HG03521 (cell line): Measurements from ENCODE around the gene RAC3.
"Not testable (repeated sequence)": the region's sequence is repeated elsewhere in the genome, so short reads cannot be mapped to it uniquely, and the experiment has no call there.

Experiments used
- ATAC-seq: cut with Tn5 transposase; IDR thresholded peaks from one replicate; pipeline ENCODE4 v1.9.1; 2021; ENCODE audit warnings: mild to moderate bottlenecking, moderate library complexity; ENCODE audit not compliant: unreplicated experiment

The RAC3 gene

DNA sequence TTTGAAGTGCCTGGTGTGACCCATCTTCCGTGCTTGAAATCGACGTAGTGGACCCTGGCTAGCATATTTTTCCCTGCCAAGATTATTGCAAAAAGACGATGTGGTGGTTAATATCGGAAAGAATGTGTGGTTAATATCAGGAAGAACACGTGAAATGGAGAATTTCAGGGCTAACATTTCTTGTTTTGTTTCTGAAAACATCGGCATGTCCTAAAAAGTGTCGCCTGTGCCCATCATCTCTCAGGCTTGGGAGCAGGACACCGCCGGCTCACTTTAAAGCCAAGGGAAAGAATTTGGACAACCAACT, 6.4 kb downstream of the RAC3 start:
- ATAC-seq, result no peak

DNA sequence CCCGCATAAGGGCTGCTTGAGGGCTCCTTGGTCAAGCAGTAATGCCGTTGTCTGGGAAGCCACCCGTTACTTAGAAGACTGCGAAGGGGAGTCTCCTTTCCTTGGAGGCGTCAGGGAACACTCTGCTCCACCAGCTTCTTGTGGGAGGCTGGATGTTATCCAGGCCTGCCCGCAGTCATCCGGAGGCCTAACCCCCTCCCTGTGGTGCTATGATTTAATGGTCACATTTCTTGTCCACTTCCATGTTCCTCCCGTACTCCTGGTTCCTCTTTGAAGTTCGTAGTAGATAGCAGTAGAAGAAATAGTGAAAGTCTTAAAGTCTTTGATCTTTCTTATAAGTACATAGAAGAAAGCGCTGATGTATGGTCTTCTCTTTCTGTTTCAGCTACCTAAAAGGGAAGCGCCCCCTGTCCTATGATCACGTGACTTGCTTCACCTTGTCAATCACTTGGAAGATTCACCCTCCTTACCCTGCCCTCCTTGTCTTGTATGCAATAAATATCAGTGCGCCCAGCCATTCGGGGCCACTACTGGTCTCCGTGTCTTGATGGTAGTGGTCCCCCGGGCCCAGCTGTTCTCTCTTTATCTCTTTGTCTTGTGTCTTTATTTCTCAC, 7.4 kb downstream of the RAC3 start:
- not testable (repeated sequence) for ATAC-seq

DNA sequence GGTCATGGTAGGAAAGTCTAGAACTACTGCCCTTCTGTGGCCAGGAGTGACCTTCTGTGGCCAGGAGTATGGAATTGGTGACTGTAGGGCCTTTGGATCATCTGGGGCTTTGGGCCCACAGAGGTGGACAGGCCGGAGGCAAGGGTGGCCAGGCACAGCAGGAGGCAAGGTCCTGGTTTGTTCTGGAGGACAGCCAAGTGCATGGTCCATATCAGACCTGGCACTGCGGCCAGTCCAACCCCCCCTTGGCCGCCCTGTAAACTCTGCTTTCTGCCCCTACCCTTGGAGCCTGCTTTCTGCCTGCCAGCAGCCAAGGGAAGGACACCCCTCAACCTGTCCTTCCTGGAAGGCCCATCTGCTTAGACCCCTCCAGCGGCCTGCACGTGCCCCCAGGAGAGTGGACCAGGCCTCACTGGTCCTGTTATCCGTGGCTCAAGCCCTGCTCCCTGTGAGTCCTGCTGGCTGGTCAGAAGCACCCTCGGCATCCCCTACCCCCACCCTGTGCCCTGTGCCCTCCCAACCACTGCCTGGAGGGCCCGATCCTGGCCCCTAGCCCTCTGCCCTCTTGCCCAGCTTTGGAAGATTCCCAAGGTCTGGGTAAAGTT, 8.3 kb downstream of the RAC3 start:
- no peak for ATAC-seq

DNA sequence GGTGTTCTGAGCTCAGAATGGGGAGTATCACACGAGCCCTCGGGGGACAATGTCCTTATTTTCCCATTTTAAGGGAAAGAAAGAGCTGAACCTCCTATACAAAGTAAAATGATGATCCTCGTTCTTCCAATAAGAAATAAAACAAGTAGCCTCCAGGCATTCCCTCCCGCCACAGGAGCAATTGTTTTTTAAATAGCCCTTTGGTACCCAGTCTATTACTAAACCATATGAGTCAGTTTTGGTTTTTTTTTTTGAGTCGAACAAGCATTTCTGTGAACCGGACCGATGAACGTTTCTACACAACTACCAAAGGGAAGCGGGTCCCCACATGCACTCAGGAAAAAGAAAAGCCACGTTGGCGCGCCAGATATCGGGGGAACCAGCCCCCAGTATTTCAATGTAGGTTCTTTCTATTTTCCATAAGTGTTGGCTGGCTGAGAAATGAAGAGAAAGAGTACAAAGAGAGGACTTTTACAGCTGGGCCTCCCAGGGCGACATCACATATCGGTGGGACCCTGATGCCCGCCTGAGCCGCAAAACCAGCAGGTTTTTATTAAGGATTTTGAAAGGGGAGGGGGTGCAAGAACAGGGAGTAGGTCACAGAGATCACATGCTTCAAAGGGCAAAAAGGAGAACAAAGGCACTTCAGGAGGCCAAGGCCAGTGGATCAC, 9.8 kb downstream of the RAC3 start:
- no peak for ATAC-seq

DNA sequence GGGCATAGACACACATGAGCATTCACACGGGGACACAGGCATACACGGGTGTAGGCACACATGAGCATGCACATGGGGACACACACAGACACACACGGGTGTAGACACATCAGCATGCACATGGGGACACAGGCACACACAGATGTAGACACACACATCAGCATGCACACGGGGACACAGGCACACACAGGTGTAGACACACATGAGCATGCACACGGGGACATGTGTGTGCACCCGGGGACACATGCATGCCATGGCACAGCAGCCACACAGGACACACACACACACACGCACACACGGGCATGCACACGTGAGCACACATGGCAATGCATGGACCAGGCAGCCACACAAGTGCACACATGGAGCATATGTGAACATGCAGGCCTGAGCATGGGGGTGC, 11.2 kb downstream of the RAC3 start:
- ATAC-seq, result no peak

DNA sequence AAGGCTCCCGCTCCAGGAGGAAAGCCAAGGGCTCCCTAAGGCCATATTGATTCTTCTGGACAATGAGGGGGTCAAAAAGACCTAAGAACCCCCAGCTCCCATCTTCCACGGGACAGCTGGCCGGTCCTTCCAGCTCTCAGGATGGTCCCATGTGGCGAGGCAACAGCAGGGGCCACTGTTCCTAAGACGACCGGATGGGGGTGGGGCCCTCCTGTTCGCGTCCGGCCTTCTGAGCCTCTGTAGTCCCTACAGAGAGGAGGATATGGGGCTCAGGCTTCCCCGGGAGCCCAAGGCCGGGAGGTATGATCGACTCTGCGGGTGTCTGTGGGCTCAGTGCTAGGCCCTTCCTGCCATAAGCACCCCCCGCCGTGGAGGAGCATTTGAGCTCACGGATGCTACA, 12.0 kb downstream of the RAC3 start:
- no peak for ATAC-seq

DNA sequence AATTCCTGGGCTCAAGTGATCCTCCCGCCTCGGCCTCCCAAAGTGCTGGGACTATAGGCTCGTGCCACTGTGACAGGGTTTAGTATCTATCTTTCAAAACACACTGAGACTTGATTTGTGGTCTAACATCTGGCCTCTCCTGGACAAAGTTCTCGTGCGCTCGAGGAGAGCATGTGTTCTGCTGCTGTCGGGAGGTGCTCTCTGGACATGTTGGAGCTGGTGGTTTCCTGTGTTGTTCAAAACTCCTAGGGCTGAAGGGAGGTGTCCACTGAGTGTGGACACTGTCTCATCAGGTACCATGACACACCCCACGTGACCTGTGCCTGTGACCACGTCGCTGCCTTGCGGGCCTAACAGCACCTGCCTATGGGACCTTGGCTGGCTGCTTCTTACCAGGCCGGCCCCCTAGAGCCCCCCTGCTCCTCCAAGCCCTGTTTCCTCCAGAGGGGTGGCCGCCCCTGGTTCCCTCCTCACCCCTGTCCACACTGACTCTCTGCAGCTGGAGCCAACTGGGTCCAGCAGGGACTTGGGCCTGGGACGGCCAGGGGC, 14.5 kb downstream of the RAC3 start:
- ATAC-seq, result no peak

DNA sequence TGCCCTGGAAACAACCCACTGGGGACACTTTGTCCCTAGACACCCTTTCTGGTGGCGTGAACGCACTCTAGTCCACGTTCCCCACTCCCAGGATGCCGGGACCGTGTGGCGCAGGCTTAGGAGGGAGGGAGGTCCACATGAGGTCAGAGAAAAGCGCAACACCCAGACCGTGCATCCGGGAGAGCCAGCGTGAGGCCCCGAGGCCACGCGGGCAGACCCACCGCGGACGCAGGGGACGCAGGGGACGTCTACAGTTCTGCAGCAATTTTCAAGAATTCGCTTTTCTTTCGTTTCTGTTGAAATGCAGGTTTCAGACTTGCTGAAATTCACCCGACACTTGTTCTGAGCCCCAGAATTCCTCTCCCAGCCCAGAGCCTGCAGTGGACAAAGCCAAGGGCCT, 15.4 kb downstream of the RAC3 start:
- ATAC-seq, result no peak

DNA sequence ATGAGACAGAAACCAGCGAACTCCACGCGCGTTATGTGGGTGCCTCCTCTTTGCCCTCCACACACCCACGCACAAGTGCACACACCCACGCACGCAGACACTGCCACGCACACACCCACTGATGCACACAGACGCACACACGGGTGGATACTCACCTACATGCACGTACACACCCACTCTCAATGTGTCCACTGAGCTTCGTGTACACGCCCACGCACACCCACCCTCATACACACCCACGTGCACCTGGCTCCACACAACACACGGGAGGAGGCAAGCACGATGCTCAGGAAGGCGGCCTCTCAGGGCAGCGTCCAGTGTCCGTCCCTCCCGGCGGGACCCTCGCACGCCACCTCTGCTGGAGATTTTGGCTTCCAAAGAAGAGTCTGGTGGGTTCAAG, 15.9 kb downstream of the RAC3 start:
- ATAC-seq, result no peak

DNA sequence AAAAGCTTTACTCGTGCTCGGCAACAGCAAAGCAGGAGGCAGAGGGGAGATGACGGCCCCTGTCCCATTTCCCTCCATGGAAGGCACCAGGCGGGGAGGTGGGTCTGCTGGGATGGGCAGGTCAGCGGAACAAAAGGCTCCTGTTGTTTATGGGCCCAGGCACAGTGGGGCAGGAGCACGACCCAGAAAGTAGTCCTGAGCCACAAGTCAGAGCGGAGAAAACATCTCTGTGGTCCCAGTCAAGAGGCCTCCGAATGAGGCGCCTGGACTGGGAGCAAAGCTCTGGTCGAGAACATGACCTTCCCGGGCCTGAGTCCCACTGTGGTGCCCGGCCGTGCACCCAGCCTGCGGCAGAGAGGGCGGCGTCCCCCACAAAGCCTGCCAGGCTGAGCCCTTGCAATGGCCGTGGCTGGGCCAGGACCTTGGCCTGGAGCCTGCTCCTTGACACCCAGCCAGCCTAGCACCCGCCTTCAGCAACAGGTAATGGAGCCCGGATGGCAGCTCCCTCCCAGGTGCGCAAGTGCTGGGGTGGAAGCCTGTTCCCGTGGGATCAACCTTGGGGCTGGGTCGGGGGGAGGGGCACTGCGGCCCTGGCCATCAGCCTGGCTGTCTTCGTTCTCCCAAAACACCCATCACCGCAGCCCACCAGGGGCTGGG, 16.6 kb downstream of the RAC3 start:
- no peak for ATAC-seq

DNA sequence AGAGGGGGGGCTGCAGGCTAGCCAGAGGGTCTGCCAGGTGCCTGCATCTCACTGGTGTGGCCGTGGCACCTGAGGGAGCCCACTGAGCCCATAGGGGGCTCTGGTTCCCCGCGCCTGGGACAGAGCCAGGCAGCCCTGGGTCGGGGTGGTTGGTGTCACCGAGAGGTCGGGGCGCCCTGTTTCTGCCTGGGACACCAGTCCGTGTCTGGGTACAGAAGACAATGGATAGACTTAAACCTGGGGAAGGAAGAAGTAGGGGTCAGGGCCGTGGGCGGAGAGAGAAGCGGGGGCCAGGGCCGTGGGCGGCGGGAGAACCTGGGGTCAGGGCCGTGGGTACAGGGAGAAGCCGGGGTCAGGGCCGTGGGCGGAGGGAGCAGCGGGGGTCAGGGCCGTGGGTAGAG, 17.1 kb downstream of the RAC3 start:
- no peak for ATAC-seq

DNA sequence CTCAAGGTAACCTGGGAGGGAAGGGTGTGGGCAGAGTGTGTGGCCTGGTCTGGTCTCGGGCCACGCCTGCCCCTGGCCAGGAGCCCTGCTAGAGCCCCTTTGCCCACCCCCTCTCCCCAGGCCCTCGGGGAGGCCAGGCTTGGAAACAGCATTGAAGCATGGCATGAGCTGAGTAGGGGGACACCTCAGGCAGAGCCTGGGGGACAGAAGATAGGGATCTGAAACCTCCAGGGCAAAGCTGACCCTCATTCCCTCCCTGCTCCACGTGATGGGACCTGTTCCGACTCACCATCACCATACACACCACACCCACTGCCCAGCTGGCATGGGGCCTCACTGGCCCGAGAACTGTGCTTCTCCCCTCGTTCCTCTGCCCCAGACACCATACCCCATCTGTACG, 17.6 kb downstream of the RAC3 start:
- no peak for ATAC-seq

DNA sequence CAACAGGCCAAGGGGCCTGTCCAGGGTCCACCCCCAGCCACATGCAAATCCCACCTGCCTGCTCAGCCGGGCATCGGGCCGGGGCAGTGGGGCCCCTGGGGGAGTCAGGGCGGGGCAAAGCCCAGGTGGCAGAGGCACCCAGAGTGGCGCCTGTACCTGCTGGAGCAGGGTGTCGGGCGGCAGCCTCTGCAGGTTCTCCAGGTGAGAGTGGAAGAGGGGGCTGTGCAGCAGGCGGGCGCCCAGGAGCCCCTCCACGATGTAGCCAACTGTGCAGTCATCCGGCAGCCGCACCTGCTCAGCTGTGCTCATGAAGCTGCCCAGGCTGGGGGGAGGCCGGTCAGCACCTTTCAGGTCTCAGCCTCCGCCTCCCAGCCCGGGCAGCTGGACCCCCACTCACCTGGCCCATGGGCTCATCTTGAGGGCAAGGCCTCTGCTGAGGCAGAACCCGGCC, 18.1 kb downstream of the RAC3 start:
- no peak for ATAC-seq

DNA sequence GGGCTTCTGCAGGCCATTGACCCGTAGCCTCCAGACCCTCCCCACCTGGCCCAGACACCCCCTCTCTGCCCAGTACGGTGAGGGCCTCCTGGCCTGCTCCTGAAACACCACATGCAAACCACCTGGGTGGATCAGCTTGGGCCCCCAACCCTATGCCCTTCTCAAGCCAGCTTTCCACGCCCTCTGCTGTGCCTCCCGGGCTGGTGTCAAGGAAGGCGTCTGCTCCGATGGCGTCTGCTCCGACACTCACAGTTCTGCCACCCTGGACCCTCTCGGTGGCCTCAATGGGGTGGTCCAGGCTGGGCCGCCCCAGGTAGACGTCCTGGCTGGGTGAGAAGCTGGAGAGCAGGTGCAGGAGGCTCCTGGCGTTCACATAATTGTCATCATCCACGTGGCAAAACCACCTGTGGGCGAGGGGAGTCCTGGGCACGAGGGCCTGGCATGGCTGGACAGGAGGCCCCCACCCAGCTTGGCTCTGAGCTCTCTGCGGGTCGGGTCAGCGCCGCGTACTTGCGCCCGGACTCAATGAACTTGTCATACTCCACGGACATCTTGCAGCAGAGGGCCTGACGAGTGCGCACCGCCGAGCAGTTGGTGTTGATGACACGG, 18.8 kb downstream of the RAC3 start:
- no peak for ATAC-seq

DNA sequence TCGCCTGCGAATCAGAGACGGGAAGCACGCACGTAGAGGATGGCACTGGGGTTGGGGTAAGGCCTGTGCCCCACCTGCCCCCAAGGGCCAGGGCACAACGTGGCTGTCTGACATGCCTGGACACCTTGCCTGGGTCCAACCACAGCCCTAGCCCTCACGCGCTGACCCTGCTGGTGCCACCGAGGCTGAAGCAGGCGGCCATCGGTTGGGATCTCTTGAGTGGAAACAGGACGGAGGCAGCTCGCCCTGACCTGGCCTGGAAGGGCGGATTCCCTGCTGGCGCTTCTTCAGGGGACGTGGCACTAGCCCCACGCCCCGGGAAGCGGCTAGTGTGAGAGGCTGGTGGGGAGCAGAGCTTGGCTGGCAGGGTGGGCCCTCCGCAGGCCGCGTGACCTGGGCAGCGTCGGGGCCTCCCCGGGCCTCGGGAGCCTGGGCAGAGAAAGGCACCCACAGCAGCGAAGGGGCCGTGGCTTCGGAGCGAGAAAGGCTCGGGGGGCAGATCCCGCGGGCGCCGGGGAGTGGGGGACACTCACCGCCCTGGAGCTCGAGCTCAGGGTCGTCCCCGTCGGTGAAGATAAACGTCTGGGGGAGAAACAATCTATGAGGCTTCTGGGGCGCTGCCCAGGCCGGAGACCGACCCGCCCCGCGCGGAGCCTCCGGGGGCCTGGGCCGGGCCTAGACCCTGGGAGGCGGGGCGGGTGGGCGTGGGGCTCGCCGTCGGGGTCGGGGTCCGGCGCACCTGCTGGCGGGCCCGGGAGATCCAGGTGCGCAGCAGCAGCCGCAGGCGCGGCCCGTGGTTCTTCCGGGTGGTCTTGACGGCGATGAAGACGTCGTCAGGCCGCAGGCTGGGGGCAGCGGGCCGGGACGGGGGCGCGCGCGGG, 19.5 kb downstream of the RAC3 start:
- ATAC-seq, result no peak

DNA sequence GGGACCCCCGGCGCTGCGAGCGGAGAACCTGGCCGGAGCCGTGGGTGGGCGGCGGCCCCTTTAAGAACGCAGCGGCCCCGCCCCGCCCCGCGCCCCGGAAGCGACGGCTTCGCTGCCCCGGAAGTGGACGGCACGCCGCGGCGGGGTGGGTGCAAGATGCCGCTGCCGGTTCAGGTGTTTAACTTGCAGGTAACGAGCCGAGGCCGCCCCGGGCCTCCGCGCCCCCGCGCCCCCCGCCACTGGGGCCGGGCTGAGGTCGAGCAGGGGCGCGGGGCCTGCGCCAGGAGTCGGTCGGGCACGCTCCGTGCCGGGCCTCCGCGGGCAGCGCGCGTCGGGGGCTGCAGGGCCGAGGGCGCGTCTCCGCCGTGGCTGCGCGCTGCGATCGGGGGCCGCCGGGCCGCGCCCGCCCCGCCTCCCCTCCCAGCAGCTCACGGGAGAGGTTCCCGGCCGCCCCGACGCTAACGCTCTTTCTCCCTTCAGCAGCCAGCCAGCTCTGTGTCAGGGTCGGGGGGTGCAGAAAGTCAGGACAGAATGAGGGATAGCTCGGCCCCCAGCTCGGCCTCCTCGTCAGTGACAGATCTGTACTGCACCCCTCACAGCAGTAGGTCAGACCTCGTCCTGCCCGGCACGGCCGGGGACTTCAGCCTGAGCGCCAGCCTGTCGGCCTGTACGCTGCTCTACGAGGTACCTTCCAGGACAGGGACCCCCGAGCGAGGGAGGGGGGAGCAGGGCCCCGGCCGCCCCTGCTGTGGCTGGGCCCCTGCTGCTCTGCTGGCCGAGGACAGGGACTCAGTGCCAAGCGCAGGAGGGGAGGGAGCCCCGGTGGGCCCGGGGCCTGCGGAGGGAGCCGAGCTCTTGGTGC, 20.5 kb downstream of the RAC3 start, which contains the start of the genes GPS1 and RFNG:
Gene GPS1, plus strand, starts transcription at position 123 of the 862 bp plus-strand sequence. Its CDS starts 34 bp downstream, at position 157.
Gene RFNG, minus strand, starts transcription at position 36 of the 862 bp plus-strand sequence. CDS start 45 bp downstream, outside the sequence.
- ATAC-seq, result peak; percentile 65

DNA sequence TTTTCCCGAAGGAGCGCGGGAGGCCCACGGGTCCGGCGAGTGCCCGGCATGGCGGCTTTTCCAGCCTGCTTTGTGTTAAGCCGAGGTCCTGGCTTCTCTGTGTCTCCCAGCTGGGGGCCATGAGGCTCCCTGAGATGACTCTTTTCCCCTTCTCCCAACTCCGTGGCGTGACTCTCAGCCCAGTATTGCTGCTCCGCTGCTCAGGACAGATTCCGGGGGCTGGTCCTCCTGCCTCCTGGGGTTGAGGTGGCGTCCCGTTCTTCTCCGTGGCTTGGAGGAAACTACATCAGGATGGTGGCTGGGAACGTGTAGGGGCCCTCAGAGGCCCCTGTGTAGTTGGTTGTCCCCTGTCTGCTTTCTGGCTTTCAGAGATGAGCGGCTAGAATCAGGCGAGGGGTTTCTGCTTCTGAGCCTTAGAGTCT, 21.2 kb downstream of the RAC3 start:
- ATAC-seq, result no peak

DNA sequence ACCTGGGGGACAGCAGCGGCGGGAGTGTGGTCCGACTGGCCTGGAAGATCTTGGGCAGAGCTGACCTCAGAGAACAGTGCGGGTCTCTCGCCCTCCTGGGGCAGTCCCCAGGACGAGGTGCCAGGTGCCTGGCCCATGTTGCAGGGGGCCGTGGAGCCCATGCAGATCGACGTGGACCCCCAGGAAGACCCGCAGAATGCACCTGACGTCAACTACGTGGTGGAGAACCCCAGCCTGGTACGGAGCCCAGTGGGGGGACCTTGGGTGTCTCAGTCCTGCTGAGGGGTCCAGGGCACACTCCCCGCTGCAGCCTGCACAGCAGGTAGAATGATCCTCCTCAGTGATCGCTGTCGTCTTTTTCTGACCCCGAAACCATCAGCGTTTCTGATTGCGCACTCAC, 21.7 kb downstream of the RAC3 start:
- ATAC-seq, result no peak

DNA sequence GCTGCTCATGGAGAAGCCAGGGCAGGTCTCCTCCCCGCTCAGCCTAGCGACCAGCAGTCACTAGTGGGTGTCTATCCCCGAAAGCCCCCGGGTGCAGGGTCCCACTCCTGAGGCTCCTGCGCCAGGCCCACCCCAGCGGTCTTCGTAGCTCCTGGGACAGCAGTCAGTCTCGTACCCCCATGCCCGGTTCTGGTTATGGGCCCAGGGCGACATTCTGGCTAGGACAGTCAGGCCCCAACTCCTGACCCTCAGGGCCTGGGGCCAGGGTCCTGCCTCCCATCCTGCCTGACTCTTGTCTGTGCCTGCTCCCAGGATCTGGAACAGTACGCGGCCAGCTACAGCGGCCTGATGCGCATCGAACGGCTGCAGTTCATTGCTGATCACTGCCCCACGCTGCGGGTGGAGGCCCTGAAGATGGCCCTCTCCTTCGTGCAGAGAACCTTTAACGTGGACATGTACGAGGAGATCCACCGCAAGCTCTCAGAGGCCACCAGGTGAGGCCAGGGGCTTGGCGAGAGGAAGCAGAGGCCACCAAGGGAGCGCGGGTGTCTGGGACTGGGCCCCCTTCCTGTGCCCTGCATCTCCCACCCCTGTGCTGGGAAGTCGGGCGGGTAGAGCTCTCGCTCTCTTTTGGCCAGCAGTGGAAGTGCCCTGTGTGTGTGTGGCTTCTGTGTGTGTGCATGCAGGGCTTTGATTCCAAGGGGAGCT, 22.2 kb downstream of the RAC3 start:
- ATAC-seq, result no peak
